Panc1 (cell line): ENCODE data around the gene ZMYND12. TPM values are rescaled to one million over a fixed set of nuclear protein-coding genes. Genes with fewer than 3 reads are reported as not detected.

ENCODE experiments used
- ATAC-seq: fragments of 200-7000 bp; cut with Tn5 transposase; 2 replicates; pipeline ENCODE4 v1.9.1; 2020; ENCODE audit warnings: mild to moderate bottlenecking, moderate library complexity
- BruUV-seq: library from RNA; stranded (reverse); fragments of 400-500 nt; replicated peaks from 2 replicates; lab custom pipeline; 2021; lab: Mats Ljungman, UMichigan
- CTCF ChIA-PET: fragments of 300-600 bp; sonication (Branson Sonifier 250); formaldehyde crosslinking; loops from one replicate; lab custom pipeline; 2022; ENCODE audit warnings: antibody characterized with exemption; lab: Charles Lee
- POLR2A ChIA-PET: fragments of 300-600 bp; sonication (Branson Sonifier 250); formaldehyde crosslinking; loops from one replicate; lab custom pipeline; 2022; ENCODE audit warnings: antibody characterized with exemption; lab: Charles Lee
- DNase-seq: peaks from one replicate; pipeline ENCODE4 v3.0.0-alpha.2; 2010; ENCODE audit warnings: low read depth, low spot score
- H3K27ac ChIP-seq: 2 replicates; pipeline ENCODE4 v1.5.1; 2011; ENCODE audit warnings: mild to moderate bottlenecking, low read length, inconsistent platforms
- H3K27me3 ChIP-seq: fragments of 200-500 bp; sonication (Bioruptor generic); 2 replicates; pipeline ENCODE4 v1.6.0; 2014; ENCODE audit warnings: low read length, inconsistent platforms; ENCODE audit not compliant: control insufficient read depth, insufficient read depth
- H3K36me3 ChIP-seq: fragments of 200-500 bp; sonication (Bioruptor generic); 2 replicates; pipeline ENCODE4 v1.5.1; 2014; ENCODE audit warnings: inconsistent platforms, mild to moderate bottlenecking, low read length, moderate library complexity; ENCODE audit not compliant: control insufficient read depth, insufficient read depth
- H3K4me1 ChIP-seq: 2 replicates; pipeline ENCODE4 v1.5.1; 2011; ENCODE audit warnings: inconsistent platforms, mild to moderate bottlenecking, low read length, moderate library complexity; ENCODE audit not compliant: control insufficient read depth, insufficient read depth
- H3K4me3 ChIP-seq, 2 experiments: 2 replicates each; pipeline ENCODE4 v1.5.1; 2011 to 2012; ENCODE audit warnings: low read depth in 2 of 2, low read length in 2 of 2, mild to moderate bottlenecking in 2 of 2, inconsistent platforms in 1 of 2, moderate library complexity in 1 of 2
- H3K9me3 ChIP-seq: fragments of 200-500 bp; sonication (Bioruptor generic); 2 replicates; pipeline ENCODE4 v1.5.1; 2014; ENCODE audit warnings: low read depth, mild to moderate bottlenecking, inconsistent platforms, low read length, moderate library complexity; ENCODE audit not compliant: control insufficient read depth, insufficient read depth
- CTCF ChIP-seq: fragments of 450-650 bp; IDR thresholded peaks from 2 replicates; pipeline ENCODE4 v1.5.1; 2017; ENCODE audit warnings: mild to moderate bottlenecking
- POLR2AphosphoS5 ChIP-seq: IDR thresholded peaks from 2 replicates; pipeline ENCODE4 v1.6.1; 2012; ENCODE audit warnings: mild to moderate bottlenecking, low read depth, low read length, moderate library complexity
- REST ChIP-seq, 2 experiments: IDR thresholded peaks; 2 replicates each; pipeline ENCODE4 v1.6.1; 2011 to 2012; ENCODE audit warnings: low read depth in 2 of 2, control low read depth in 1 of 2, low read length in 1 of 2, mild to moderate bottlenecking in 1 of 2, moderate library complexity in 1 of 2; ENCODE audit not compliant: insufficient read depth in 1 of 2
- SIN3A ChIP-seq: IDR thresholded peaks from 2 replicates; pipeline ENCODE4 v1.6.1; 2012; ENCODE audit warnings: low read depth, mild to moderate bottlenecking, low read length, moderate library complexity, borderline replicate concordance; ENCODE audit not compliant: insufficient read depth
- TCF7L2 ChIP-seq: IDR thresholded peaks from 2 replicates; pipeline ENCODE4 v1.6.1; 2011; ENCODE audit warnings: mild to moderate bottlenecking, low read depth, low read length, inconsistent platforms
- in situ Hi-C: cut with HindIII; loops from 2 replicates; pipeline ENCODE4 v1.10.0; 2016; ENCODE audit warnings: low sequenced_read_pairs, low pct_unique_long_range_greater_than_20kb
- intact Hi-C: fragments of 100-400 bp; cut with micrococcal nuclease; formaldehyde crosslinking; loops from one replicate; pipeline ENCODE4 v1.10.0; 2022; ENCODE audit not compliant: unreplicated experiment
- total RNA-seq: library from RNA; stranded (reverse); gene quantifications from one replicate; pipeline ENCODE4 v1.2.1, GENCODE V29; 2021; ENCODE audit not compliant: unreplicated experiment

ZMYND12 gene
- total RNA-seq, 1 experiment from 2014 or later, result 0.57 TPM

- ChIA-PET CTCF (no interaction called here), POLR2A (no interaction called here)
- no peaks in the 10 kb centered on the region for H3K4me1 ChIP-seq
- no peak overlapping the region for H3K4me3 ChIP-seq
- H3K27me3 ChIP-seq, result no peaks in the 10 kb centered on the region
- no peaks in the 10 kb centered on the region for H3K36me3 ChIP-seq
- BruUV-seq, result no TSS peak
- peak; percentile 74; the same call in 1 of the 2 replicates for ATAC-seq
- intact Hi-C loops (no loop called here), in situ Hi-C loops (no loop called here)
- peak; percentile 53 for DNase-seq
- no peak overlapping the region for H3K27ac ChIP-seq
- TF ChIP-seq SIN3A (no peak), TCF7L2 (no peak), CTCF (no peak), POLR2AphosphoS5 (no peak), REST (IDR thresholded peaks at IDR 0.05; ENCODE audit: insufficient read depth in 1 of 2, low read depth in 2 of 2, low read length in 1 of 2) (no peak)
- H3K9me3 ChIP-seq, result no peaks in the 10 kb centered on the region
These were observed 15.9 kb downstream of the ZMYND12 start for GRCh38 chr1:42439940-42440339.

- DNase-seq (no peak), ATAC-seq (no peak)
- Histone ChIP-seq H3K4me1 (no peaks in the 10 kb centered on the region), H3K27ac (no peak overlapping the region), H3K36me3 (no peaks in the 10 kb centered on the region), H3K27me3 (no peaks in the 10 kb centered on the region), H3K9me3 (no peaks in the 10 kb centered on the region), H3K4me3 (no peak overlapping the region)
- in situ Hi-C loops, result no loop called here
- intact Hi-C loops, result no loop called here
- TF ChIP-seq TCF7L2, result no peak
- no peak for TF ChIP-seq POLR2AphosphoS5
- TF ChIP-seq REST (IDR thresholded peaks at IDR 0.05; ENCODE audit: insufficient read depth in 1 of 2, low read depth in 2 of 2, low read length in 1 of 2), result no peak
- no peak for TF ChIP-seq CTCF
- no peak for TF ChIP-seq SIN3A
- no TSS peak for BruUV-seq
- CTCF ChIA-PET, result no interaction called here
- POLR2A ChIA-PET, result no interaction called here
These were observed 21.5 kb downstream of the ZMYND12 start for GRCh38 chr1:42434340-42434739.
